OCI-LY7 (cell line): ENCODE results near the gene FAM227B.

ENCODE experiments used
- CTCF ChIP-seq: fragments of 200-600 bp; sonication (generic); conservative IDR thresholded peaks from 2 replicates; pipeline ENCODE4 v1.5.1; 2014; ENCODE audit warnings: mild to moderate bottlenecking, antibody characterized with exemption, low read length, moderate library complexity, mixed read lengths
- EZH2phosphoT487 ChIP-seq: fragments of 200-600 bp; sonication (generic); IDR thresholded peaks from 2 replicates; pipeline ENCODE4 v1.6.1; 2018; ENCODE audit warnings: low read depth, borderline replicate concordance, mild to moderate bottlenecking, mixed run types, antibody characterized with exemption, low read length, moderate library complexity, mixed read lengths

- TF ChIP-seq CTCF = no peak
- no peak for TF ChIP-seq EZH2phosphoT487
Observed at GRCh38 chr15:49604625-49605409, 15.8 kb downstream of the FAM227B start.
